ENCODE results near the gene FGD2. TPM values are rescaled to one million over a fixed set of nuclear protein-coding genes. Genes with fewer than 3 reads are reported as not detected.

The FGD2 gene
- total and polyA plus RNA-seq, 2 of the 4 experiments (the other 2 are of a cell fraction): 0.07 TPM; not detected in 1

DNA sequence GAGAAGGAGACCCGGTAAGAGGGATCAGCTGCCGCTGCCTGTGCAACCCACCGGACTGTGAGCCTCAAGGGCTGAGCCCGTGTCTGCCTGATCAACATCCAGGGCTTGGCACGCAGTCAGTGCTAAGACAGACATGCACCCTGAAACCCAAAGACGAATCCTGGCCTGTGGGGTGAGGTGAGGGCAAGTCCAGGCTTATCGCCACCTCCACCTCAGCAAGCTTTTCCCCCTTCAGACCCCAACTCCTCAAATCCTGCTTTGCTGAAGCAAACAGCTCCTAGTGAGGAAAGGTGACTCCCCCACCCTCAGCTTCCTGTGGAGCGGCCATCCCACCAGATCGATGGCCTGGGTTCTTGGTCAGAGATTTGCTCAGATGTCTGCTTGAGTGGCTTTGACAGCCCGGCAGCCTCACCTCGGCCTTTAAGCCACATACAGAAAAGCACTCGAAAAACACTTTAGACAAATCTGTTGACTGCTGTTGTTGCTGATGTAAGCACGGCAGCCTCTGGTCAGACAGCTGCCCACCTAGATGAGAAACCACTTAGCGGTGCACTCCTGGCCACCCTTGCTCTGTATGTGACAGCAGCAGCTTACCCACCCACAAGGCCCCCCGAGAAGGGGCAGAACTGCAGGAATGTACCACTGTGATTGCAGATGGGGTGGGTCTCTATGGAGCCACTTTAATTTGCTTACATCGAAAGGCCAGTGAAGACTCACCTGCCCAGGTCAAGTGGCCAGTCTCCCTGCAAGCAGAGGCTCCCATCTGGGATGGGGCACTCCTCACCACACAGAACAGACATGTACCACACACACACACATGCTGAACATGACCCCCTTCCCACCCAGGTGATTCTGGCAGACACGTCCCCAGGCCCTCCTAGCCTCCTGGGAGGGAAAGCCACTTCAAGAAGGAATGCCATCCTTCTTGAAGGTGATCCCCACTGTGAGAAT lies 34.3 kb upstream of the FGD2 start:
- no peak overlapping the region for H2AK9ac ChIP-seq (replicated peaks; ENCODE audit: low read depth, low read length, poor library complexity)
- H2BK5ac ChIP-seq (ENCODE audit: low read depth, low read length, poor library complexity, severe bottlenecking): peak overlapping the region; percentile 15
- no TSS peak for BruUV-seq (replicated peaks)
- no peak overlapping the region for H3K4ac ChIP-seq (ENCODE audit: low read depth, low read length)
- POLR2A ChIA-PET (ENCODE audit: unreplicated experiment): no interaction called here
- peaks cover 27% of the 10 kb centered on the region for H4K20me1 ChIP-seq (ENCODE audit: insufficient read depth, low read length)
- CTCF ChIA-PET: interaction anchor here (1.1 kb wide), 1 partner anchor 8 kb away, joined by 3 read pairs; no protein-coding TSS in a partner anchor
- DNase-seq (no peak), ATAC-seq (ENCODE audit: low read depth) (no peak)
- no peak overlapping the region for H2AFZ ChIP-seq (replicated peaks; ENCODE audit: low read length, poor library complexity)
- in situ Hi-C loops (cut with MboI; ENCODE audit: low sequenced_read_pairs) (no loop called here), intact Hi-C loops (cut with micrococcal nuclease) (no loop called here), dilution Hi-C loops (cut with HindIII; ENCODE audit: low sequenced_read_pairs, unreplicated experiment) (no loop called here)
- no peaks in the 10 kb centered on the region for H3K9me3 ChIP-seq (ENCODE audit: control insufficient read depth, insufficient read depth, low read length)
- H3K9ac ChIP-seq (ENCODE audit: low read depth, low read length): no peak overlapping the region
- H3K18ac ChIP-seq (ENCODE audit: low read depth, low read length): no peak overlapping the region
- no peak for TF ChIP-seq MXI1 (IDR thresholded peaks at IDR 0.05; ENCODE audit: borderline replicate concordance, low read depth, low read length)
- no peak for TF ChIP-seq SMC3 (IDR thresholded peaks at IDR 0.05; ENCODE audit: low read depth, low read length)
- no peak for TF ChIP-seq CHD1 (IDR thresholded peaks at IDR 0.05; ENCODE audit: low read depth, low read length)
- no peak for TF ChIP-seq NFE2L2 (IDR thresholded peaks at IDR 0.05; ENCODE audit: low read depth, low read length)
- TF ChIP-seq BHLHE40 (IDR thresholded peaks at IDR 0.05; ENCODE audit: low read depth, low read length): no peak
- no peak for TF ChIP-seq CTCF (conservative IDR thresholded peaks at IDR 0.05; ENCODE audit: low read depth, low read length)
- no peak for TF ChIP-seq FOS (IDR thresholded peaks at IDR 0.05; ENCODE audit: low read depth, low read length)
- no peak for TF ChIP-seq ELK1 (IDR thresholded peaks at IDR 0.05; ENCODE audit: borderline replicate concordance, low read depth, low read length)
- no peak for TF ChIP-seq RFX5 (IDR thresholded peaks at IDR 0.05; ENCODE audit: low read depth, low read length)
- no peak for TF ChIP-seq CEBPB (IDR thresholded peaks at IDR 0.05; ENCODE audit: low read depth, low read length)
- TF ChIP-seq RCOR1 (IDR thresholded peaks at IDR 0.05; ENCODE audit: insufficient replicate concordance, low read length): no peak
- TF ChIP-seq MAFK (IDR thresholded peaks at IDR 0.05; ENCODE audit: low read depth, low read length): no peak
- H2BK15ac ChIP-seq (ENCODE audit: low read depth, low read length): no peak overlapping the region
- peaks cover 41 to 45% of the 10 kb centered on the region in 2 experiments for H3K79me1 ChIP-seq (ENCODE audit: low read depth in 1 of 2, low read length in 2 of 2)
- no peak overlapping the region for H4K5ac ChIP-seq (ENCODE audit: low read depth, low read length)
- no peak overlapping the region for H3K4me2 ChIP-seq (ENCODE audit: low read depth, low read length)
- peak overlapping the region; percentile 46 for H3K27ac ChIP-seq (ENCODE audit: insufficient read depth, low read length)
- no peak overlapping the region for H3K23ac ChIP-seq (ENCODE audit: low read depth, low read length)
- H4K91ac ChIP-seq (ENCODE audit: insufficient read depth, low read depth, low read length): no peak overlapping the region
- peaks cover 90% of the 10 kb centered on the region for H3K36me3 ChIP-seq (ENCODE audit: control insufficient read depth, insufficient read depth, low read length)
- H4K8ac ChIP-seq (ENCODE audit: low read depth in 2 of 2, low read length in 2 of 2): no peak overlapping the region
- no peak overlapping the region for H3K56ac ChIP-seq (ENCODE audit: extremely low read depth, insufficient read depth, low read length)
- H3K27me3 ChIP-seq (ENCODE audit: control insufficient read depth, insufficient read depth, low read length): no peaks in the 10 kb centered on the region
- H3K9me1 ChIP-seq (ENCODE audit: insufficient read depth, low read length): no peaks in the 10 kb centered on the region; the same call in 1 of the 2 replicates
- no peak overlapping the region for H3K4me3 ChIP-seq (ENCODE audit: insufficient read depth, low read depth, low read length)
- no peak overlapping the region for H2BK20ac ChIP-seq (ENCODE audit: low read depth, low read length)
- H3K4me1 ChIP-seq (ENCODE audit: control insufficient read depth, insufficient read depth, low read length): no peaks in the 10 kb centered on the region
- WGBS, 2 experiments (ENCODE audit: extremely low coverage in 2 of 2, insufficient read length in 1 of 2): 95% methylated on average over 7 of the region's 17 CpGs; no CpG with 5 or more reads in 1 of the 2 experiments
- no peak overlapping the region for H2BK120ac ChIP-seq (ENCODE audit: low read depth, low read length)
- H3K14ac ChIP-seq (replicated peaks; ENCODE audit: low read depth, low read length): no peak overlapping the region
- no peak overlapping the region for H2AK5ac ChIP-seq (ENCODE audit: low read depth, low read length)
